ENCODE measurements around the gene CDH12. TPM values are rescaled to one million over a fixed set of nuclear protein-coding genes. Genes with fewer than 3 reads are reported as not detected.
"Not testable (repeated sequence)": the region's sequence is repeated elsewhere in the genome, so short reads cannot be mapped to it uniquely, and the experiment has no call there.

CDH12 gene
- total RNA-seq, 1 experiment from 2014 or later: not detected

- in situ Hi-C loops (cut with HindIII; ENCODE audit: low pct_unique_long_range_greater_than_20kb, low sequenced_read_pairs): no loop called here
- DNase-seq (ENCODE audit: low read depth): no peak
Observed at GRCh38 chr5:22411554-22412349, 441.4 kb downstream of the CDH12 start.

- DNase-seq (ENCODE audit: low read depth): no peak
- in situ Hi-C loops (cut with HindIII; ENCODE audit: low pct_unique_long_range_greater_than_20kb, low sequenced_read_pairs): no loop called here
Observed at GRCh38 chr5:22391956-22392355, 461.2 kb downstream of the CDH12 start.

GRCh38 chr5:22390888-22391287 is 462.3 kb downstream of the CDH12 start:
- DNase-seq (ENCODE audit: low read depth): no peak
- in situ Hi-C loops (cut with HindIII; ENCODE audit: low pct_unique_long_range_greater_than_20kb, low sequenced_read_pairs): no loop called here

- no peak for DNase-seq (ENCODE audit: low read depth)
- in situ Hi-C loops (cut with HindIII; ENCODE audit: low pct_unique_long_range_greater_than_20kb, low sequenced_read_pairs): no loop called here
Observed at GRCh38 chr5:22372826-22373660, 480.1 kb downstream of the CDH12 start.

- in situ Hi-C loops (cut with HindIII; ENCODE audit: low pct_unique_long_range_greater_than_20kb, low sequenced_read_pairs): no loop called here
Observed at GRCh38 chr5:22372376-22372775, 480.8 kb downstream of the CDH12 start.

GRCh38 chr5:22354956-22355355 is 498.2 kb downstream of the CDH12 start:
- DNase-seq (ENCODE audit: low read depth): no peak
- in situ Hi-C loops (cut with HindIII; ENCODE audit: low pct_unique_long_range_greater_than_20kb, low sequenced_read_pairs): no loop called here

More at GRCh38 chr5:22372376-22372775, 480.8 kb downstream of the CDH12 start:
- DNase-seq (ENCODE audit: low read depth): peak; percentile 8

- DNase-seq (ENCODE audit: low read depth): no peak
- in situ Hi-C loops (cut with HindIII; ENCODE audit: low pct_unique_long_range_greater_than_20kb, low sequenced_read_pairs): no loop called here
Observed at GRCh38 chr5:22352493-22352892, 500.7 kb downstream of the CDH12 start.

GRCh38 chr5:22351178-22351577 is 502.0 kb downstream of the CDH12 start:
- in situ Hi-C loops (cut with HindIII; ENCODE audit: low pct_unique_long_range_greater_than_20kb, low sequenced_read_pairs): no loop called here
- no peak for DNase-seq (ENCODE audit: low read depth)

GRCh38 chr5:22348027-22348426 is 505.1 kb downstream of the CDH12 start:
- in situ Hi-C loops (cut with HindIII; ENCODE audit: low pct_unique_long_range_greater_than_20kb, low sequenced_read_pairs): no loop called here
- no peak for DNase-seq (ENCODE audit: low read depth)

GRCh38 chr5:22344000-22344399 is 509.1 kb downstream of the CDH12 start:
- no peak for DNase-seq (ENCODE audit: low read depth)
- in situ Hi-C loops (cut with HindIII; ENCODE audit: low pct_unique_long_range_greater_than_20kb, low sequenced_read_pairs): no loop called here

- in situ Hi-C loops (cut with HindIII; ENCODE audit: low pct_unique_long_range_greater_than_20kb, low sequenced_read_pairs): no loop called here
- DNase-seq (ENCODE audit: low read depth): no peak
Observed at GRCh38 chr5:22341406-22341805, 511.7 kb downstream of the CDH12 start.

GRCh38 chr5:22332949-22333348 is 520.2 kb downstream of the CDH12 start:
- in situ Hi-C loops (cut with HindIII; ENCODE audit: low pct_unique_long_range_greater_than_20kb, low sequenced_read_pairs): not testable (repeated sequence)

GRCh38 chr5:22329683-22330082 is 523.5 kb downstream of the CDH12 start:
- in situ Hi-C loops (cut with HindIII; ENCODE audit: low pct_unique_long_range_greater_than_20kb, low sequenced_read_pairs): no loop called here
- no peak for DNase-seq (ENCODE audit: low read depth)

More at GRCh38 chr5:22332949-22333348, 520.2 kb downstream of the CDH12 start:
- DNase-seq (ENCODE audit: low read depth): not testable (repeated sequence)

GRCh38 chr5:22319798-22320197 is 533.3 kb downstream of the CDH12 start:
- DNase-seq (ENCODE audit: low read depth): no peak
- in situ Hi-C loops (cut with HindIII; ENCODE audit: low pct_unique_long_range_greater_than_20kb, low sequenced_read_pairs): no loop called here

GRCh38 chr5:22316294-22316693 is 536.9 kb downstream of the CDH12 start:
- DNase-seq (ENCODE audit: low read depth): no peak
- in situ Hi-C loops (cut with HindIII; ENCODE audit: low pct_unique_long_range_greater_than_20kb, low sequenced_read_pairs): no loop called here

GRCh38 chr5:22315052-22315451 is 538.1 kb downstream of the CDH12 start:
- in situ Hi-C loops (cut with HindIII; ENCODE audit: low pct_unique_long_range_greater_than_20kb, low sequenced_read_pairs); DNase-seq (ENCODE audit: low read depth): not testable (repeated sequence)

GRCh38 chr5:22314548-22314947 is 538.6 kb downstream of the CDH12 start:
- DNase-seq (ENCODE audit: low read depth): no peak
- in situ Hi-C loops (cut with HindIII; ENCODE audit: low pct_unique_long_range_greater_than_20kb, low sequenced_read_pairs): no loop called here

GRCh38 chr5:22306011-22306410 is 547.1 kb downstream of the CDH12 start:
- in situ Hi-C loops (cut with HindIII; ENCODE audit: low pct_unique_long_range_greater_than_20kb, low sequenced_read_pairs): no loop called here

GRCh38 chr5:22295832-22296231 is 557.3 kb downstream of the CDH12 start:
- in situ Hi-C loops (cut with HindIII; ENCODE audit: low pct_unique_long_range_greater_than_20kb, low sequenced_read_pairs): no loop called here
- no peak for DNase-seq (ENCODE audit: low read depth)

More at GRCh38 chr5:22306011-22306410, 547.1 kb downstream of the CDH12 start:
- no peak for DNase-seq (ENCODE audit: low read depth)

Data from Caki2 (cell line).